Measurements from ENCODE around the gene MYH7B. TPM values are rescaled to one million over a fixed set of nuclear protein-coding genes. Genes with fewer than 3 reads are reported as not detected.

MYH7B gene
- total RNA-seq, 2 donors from 2014 or later = 0.42 to 0.57 TPM

DNA sequence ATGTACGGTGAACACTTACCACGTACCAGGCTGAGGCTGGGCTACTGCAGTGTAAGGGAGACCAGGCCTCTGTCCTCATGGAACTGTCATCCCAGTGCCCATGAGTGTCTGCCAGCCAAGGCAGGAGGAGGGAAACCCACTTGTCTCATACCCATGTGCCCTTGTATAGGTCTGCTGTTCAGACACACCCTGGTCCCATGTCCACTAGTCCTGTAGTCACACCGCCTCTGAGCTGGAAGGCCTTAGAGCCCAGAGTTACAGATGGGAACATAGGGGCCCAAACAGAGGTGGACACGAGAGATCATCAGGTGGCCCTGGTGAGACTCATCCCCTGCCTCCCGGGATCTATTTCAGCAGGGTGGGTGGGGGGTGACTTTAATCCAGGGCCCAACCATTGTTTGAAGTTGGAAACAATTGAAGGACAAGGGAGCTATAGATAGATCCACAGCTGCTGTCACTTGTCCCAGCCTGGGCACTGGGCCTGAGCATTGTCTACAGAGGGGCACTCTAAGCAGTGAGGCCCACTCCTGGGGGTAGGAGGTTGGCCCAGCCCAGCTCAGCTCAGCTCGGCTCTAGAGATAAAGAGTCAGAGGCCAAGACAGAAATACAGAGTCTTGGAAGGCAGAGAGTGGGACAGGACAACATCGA lies 14.6 kb downstream of the MYH7B start:
- intact Hi-C loops (cut with DNase I) = no loop called here
- peak; percentile 74 for DNase-seq (ENCODE audit: low spot score)

DNA sequence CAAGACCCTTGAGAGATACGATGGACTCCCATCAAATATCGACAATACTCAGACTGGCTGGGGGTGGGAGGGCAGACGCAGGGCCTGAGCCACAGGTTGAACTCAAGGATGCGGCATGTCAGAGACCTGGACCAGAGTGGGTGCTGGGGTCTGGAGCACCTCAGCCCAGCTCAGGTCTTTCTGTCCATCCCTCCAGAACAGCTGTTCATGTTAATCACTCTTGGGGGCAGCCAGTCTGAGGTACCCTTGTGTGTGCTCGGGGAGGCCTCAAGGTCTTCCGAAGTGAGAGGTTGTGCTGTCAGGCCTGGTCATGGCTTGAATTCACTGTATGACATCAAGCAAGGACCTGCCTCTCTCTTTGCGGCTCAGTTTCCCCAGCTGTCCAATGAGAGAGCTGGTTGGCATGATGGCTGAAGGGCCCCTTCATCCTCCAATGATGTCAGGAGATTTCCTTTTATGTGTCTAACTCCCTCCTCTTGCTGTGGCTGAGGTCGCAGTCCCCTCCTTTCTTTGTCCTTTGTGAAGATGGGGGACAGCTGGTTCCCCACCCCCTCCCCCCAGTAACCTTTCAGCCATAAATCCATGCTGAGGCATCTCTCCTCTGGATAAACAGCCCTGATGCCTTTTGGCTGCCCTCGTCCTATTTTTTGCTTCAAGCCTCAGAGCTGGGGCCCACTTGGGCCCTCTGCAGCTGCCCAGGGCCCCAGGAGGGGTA lies 15.3 kb downstream of the MYH7B start:
- peak; percentile 52 for DNase-seq (ENCODE audit: low spot score)
- intact Hi-C loops (cut with DNase I) = no loop called here

DNA sequence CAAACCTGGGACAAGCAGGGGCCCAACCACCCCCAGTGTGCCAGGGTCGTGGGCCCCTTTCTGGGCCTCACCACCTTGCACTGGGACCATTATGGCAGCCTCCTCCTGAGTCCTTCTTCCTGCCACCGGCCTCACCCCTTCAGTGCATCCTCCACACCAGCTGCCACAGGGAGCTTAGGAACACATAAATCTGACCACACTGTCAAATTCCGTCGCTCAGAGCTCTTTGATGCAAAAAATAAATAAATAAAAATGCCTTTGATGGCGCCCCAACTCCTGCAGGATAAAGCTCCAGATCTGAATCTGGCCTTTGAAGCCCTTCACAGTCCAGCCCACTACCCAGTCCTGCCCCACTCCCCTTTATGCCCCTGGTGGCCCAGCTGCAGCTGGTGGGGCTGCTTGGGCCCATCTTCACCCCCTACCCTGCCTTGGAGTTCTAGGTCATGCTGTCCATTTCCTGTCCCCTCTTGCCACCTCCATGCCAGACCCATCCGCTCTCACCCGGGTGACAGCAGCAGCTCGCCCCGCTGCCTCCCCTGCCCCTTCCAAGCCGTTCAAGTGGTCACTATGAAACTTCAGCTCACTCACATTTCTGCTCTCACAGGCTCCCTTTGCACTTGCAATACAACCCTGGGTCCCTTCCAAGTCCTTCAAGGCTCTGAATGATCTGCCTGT lies 16.0 kb downstream of the MYH7B start:
- DNase-seq (ENCODE audit: low spot score) = peak; percentile 26
- intact Hi-C loops (cut with DNase I) = no loop called here

DNA sequence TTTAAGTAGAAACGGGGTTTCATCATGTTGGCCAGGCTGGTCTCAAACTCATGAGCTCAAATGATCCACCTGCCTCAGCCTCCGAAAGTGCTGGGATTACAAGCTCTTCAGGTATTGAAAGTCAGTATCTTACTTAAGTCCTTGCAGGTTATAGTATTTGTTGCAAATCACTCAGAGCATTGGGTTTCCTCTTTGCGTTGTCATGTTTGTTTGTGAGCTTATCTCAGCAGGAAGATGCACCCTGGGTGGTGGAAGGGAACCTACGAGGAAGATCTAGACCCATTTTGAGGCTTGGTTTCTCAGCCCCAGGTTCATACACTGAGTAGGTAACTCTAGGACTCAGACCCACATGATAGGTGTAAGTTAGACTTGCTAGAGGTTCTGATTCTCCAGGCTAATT lies 18.6 kb downstream of the MYH7B start:
- intact Hi-C loops (cut with DNase I) = no loop called here
- peak; percentile 9 for DNase-seq (ENCODE audit: low spot score)

DNA sequence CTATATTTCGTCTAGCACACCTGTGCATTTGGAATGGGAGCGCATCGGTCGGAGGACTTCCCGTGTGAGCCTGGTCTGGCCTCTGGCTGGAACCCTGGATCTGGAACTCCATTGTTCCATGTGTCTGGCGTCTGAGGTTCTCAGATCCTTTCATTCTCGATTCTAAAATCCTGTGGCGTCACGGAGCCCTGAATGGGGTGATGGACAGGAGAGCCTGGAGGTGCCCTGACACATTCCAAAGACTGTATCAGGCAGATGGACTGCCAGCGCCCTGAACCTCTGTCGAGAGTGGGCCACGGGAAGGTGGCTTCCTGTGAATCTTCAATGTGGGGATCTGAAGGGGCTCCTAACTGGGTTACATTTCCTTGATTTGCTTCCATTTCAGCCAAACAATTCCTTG lies 20.6 kb downstream of the MYH7B start:
- intact Hi-C loops (cut with DNase I) = no loop called here
- no peak for DNase-seq (ENCODE audit: low spot score)

DNA sequence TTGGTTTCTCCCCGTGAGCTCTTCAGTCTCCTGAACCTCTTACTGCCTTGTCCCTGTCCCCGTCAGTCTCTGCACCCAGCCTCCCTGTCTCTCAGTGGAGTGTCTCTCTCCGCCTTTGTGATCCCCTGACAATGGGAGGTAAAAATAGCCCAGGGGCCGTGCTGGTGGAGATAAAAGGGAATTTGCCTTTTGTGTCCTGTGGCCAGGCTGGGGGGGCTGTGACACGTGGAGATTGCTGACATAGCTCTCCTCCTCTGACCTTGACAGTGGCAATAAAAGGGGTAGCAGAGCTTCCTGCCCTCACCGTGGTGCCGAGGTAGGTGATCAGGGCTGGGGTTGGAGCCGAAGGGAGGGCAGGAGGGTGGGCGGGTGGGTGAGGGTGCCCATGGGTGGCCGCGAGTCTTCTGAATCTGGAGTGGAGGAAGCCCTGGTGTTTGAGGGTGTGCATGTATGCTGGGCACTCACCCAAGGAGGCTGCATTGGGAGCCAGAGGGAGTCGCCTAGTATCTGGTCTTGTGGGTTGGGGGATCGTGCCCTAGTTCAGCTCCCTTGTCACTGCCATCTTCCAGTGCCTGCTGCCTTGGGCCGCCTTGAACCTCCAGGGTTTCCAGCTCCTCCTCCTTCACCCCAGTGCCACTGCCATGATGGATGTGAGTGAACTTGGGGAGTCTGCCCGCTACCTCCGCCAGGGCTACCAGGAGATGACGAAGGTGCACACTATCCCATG lies 21.9 kb downstream of the MYH7B start:
- no peak for DNase-seq (ENCODE audit: low spot score)
- intact Hi-C loops (cut with DNase I) = no loop called here

DNA sequence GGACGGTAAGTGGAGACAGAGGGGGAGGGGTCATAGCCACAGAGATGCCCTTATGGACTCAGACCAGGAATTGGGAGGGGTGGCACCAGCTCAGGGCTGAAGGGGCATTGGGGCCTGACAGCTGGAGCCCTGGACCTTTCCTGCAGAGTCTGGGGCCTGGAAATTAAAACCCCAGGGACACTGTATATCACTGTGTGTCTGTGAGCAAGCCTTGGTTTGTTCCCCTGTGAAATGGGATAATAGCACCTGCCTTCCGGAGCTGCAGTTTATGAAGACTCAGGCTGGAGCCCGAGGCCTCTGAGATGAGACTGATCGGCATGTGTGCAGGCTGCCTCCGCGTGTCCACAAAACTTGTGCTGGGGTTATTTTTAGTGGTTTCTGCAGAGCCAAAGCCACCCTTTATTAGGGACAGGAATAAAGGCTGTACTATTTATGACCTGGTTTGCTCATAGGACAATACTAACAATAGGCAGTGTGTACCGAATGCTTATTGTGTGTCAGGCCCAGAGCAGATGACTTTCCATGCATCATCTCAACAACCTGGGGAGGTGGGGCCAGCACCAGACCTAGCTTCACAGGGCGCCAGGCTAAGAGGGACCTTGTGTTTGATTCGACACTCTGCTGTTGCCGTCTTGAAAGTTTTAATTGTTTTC lies 22.6 kb downstream of the MYH7B start:
- intact Hi-C loops (cut with DNase I) = no loop called here
- no peak for DNase-seq (ENCODE audit: low spot score)

DNA sequence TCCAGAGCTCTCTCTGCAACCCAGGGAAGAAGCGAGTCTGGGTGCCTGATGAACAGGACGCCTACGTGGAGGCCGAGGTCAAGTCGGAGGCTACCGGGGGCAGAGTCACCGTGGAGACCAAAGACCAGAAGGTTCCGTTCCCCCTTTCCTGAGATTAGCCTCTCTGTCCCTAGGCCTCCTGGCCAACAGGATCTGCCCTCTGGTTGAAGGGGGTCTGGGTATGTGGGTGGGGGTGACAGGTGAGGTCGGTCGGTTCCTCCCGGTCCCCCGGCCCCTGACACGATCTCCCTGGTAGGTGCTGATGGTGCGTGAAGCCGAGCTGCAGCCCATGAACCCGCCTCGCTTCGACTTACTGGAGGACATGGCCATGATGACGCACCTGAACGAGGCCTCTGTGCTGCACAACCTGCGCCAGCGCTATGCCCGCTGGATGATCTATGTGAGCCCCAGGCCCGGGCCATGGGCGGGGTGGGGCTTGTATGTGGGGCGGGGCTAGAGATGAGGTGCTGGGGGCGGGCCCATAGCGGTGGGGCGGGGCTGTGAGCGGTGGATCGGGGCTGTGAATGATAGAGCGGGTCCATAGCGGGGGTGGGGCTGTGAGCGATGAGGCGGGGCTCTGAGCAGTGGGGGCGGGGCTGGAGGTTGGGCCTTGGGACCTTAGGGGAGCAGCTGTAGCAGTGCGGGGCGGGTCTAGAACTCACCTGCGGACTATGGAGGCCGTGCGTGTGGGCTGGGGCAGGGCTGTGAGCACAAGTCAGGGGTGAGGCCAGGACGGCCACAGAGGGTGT lies 23.9 kb downstream of the MYH7B start:
- intact Hi-C loops (cut with DNase I) = no loop called here

DNA sequence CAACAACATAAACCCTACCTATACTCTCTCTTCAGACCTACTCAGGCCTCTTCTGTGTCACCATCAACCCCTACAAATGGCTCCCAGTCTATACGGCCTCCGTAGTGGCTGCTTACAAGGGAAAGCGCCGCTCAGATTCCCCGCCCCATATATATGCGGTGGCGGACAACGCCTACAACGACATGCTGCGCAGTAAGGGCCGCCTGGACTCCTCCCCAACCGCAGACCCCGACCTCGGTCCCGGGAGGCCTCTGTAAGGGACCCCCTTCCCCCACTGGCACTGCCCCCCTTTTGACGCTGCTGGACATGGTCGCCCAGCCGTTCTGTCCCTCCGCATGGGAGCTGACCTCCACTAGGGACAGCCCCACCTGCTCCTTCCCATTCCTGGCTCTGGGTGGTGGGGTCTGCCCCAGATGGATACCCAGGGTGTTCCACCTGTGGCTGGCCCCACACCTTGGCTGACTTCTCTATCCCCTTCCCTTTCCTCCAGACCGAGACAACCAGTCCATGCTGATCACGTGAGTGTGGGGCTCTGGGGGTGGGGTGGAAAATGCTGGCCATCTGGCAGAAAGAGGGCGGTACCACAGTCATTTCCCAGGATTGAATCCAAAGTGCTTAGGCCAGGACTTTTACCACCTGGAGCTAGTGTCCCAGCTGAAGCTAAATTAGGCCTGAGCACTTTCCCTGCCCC lies 25.0 kb downstream of the MYH7B start:
- DNase-seq (ENCODE audit: low spot score) = no peak
- intact Hi-C loops (cut with DNase I) = no loop called here

More for the DNA sequence above, 23.9 kb downstream of the MYH7B start:
- DNase-seq (ENCODE audit: low spot score) = no peak

DNA sequence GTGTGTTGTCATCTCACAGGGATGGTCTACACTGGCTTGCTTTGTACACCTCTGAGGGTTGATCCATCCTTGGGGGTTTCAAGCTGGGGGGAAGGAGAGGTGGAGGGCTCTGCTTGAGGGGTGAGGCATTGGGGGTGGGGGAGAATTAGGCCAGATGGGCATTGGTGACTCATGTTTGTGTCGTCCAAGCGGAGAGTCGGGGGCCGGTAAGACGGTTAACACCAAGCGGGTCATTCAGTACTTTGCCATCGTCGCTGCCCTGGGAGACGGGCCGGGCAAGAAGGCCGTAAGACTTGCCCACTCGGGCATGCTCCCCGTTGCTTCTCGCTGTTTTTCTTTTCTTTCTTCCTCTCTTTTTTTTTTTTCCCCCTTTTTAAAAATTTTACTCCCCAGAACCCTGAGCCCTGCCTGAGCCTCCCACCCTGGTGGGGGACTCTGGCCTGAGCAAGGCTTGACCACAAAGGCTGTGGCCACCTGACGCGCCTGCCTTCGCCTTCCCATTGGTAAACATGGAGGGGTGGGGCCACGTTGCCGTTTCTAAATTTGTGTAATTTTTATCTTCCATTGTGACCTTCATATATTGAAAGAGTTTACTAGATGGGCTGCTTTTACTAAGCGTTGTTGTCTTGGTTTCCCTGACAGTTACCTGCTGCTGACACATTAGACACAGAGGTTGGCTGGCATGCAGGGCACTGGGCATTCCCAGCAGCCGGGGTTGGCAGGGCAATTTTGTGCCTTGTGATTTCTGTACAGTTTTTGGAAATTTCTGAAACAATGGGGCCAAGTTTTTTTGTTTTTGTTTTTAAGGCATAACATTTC lies 26.8 kb downstream of the MYH7B start:
- intact Hi-C loops (cut with DNase I) = no loop called here
- no peak for DNase-seq (ENCODE audit: low spot score)

DNA sequence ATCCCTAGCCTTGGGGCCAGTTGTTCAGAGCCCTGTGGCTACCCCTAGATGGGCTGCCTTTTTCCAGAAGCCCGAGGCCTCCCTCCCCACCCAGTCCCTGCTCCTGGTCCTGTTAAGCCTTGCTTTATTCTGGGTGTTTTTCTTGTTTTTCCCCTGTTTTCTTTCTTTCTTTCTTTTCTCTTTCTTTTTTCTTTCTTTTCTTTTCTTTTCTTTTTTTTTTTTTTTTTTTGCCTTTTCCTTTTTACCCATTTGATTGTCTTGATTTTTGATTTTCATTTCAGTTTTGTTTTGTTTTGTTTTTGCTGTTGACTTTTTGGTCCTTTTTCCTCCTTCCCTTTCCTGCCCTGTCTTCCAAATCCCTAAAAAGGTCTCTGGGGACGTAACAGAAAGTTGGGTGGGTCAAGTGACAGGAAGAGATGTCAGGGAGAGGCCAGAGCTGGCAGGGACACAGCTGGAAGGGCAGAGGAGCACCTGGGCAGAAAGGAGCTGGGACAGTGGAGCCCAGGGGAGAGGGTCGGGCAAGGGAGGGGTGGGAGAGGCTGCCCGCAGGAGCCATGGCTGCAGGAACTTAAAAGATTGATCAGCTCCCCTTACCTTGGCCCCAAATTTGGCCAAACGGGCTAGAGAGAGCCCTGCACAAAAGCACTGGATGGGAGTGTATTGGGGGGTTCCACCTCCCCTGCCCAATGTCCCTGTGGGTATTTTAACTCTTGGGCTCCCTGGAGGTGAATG lies 27.6 kb downstream of the MYH7B start:
- no peak for DNase-seq (ENCODE audit: low spot score)
- intact Hi-C loops (cut with DNase I) = no loop called here

DNA sequence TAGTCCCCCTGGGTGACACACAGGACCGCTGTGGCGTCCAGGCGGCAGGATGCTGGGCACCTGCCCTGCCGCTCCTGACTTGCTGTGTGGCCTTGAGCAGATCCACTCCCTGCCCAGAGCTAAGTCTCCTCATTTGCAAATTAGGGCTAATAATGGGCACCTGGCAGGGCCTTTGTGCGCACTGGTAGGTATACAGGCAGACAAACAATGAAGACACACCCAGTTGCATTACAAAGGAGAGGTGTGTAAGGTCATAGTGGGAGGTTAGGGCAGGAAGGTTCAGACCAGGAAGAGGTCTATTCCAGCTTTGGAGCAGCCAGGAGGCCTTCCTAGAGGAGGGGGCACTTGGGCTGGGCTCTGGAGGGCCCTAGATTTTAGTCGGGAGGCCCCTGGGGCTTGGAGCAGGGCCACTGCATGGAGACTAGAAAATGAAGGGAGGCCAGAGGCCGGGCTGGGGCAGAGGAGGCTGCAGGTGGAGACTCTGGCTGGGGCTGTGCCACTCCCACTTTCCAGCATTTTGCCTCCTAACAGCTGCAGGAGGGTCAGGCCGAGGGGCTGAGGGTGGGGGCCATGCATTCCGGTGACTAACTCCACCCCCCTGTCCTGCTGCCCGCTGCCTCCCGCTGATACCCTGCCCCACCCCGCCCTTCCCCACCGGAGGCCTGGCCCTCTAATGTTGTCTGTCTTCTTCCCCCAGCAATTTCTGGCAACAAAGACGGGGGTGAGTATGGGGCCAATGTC lies 28.5 kb downstream of the MYH7B start:
- no peak for DNase-seq (ENCODE audit: low spot score)

DNA sequence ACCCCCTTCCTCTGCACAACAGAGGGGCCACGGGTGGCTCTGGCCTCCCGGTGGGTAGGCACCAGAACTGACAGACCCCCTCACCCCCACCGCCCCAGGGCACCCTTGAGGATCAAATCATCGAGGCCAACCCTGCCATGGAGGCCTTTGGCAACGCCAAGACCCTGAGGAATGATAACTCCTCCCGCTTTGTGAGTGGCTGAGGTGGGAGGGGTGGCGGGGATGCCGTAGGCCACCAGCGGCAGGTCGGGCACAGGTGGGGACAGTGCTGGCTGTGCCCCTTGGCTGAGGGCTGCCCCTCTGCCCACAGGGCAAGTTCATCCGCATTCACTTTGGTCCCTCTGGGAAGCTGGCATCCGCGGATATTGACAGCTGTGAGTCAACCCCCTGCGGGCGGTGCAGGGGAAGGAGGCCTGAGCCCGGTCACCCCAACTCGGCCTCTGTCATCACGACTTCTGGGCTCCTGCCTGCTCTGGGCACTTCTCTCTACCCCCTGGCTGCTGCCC lies 29.1 kb downstream of the MYH7B start:
- no peak for DNase-seq (ENCODE audit: low spot score)
- intact Hi-C loops (cut with DNase I) = no loop called here

More for the DNA sequence above, 28.5 kb downstream of the MYH7B start:
- intact Hi-C loops (cut with DNase I) = no loop called here

DNA sequence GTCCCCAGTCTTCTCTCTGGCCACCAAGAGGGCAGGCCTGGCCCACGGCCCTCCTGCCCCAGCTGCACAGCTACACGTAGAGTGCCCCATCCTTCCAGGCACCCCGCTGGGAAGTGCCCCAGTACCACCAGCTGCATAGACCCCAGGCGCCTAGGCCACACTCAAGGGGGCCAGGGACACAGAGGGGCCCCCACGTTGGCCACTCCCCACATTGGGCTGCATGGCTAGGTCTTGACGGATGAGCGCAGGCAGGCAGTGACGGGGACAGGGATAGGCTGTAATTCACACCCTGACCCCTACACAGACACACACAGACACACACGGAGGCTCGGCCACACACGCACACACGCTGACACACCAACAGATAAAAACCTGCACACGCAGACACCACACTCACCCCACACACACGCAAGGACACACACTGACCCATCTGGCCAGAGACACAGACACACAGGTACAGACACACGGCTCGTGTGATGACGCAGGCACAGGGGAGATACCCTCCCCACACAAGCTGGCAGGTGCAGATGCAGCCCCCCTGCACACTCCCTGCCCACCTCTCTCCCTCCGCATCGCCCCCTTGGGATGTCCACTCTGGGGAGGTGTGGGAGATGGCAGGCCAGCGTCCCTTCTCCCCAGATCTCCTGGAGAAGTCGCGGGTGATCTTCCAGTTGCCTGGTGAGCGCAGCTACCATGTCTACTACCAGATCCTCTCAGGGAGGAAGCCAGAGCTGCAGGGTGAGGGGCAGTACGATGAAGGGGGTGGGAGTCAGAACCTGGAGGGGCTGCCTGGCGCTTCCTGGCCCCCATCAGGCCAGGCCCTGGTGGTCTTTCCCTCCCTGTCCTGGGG lies 30.0 kb downstream of the MYH7B start:
- DNase-seq (ENCODE audit: low spot score) = no peak
- intact Hi-C loops (cut with DNase I) = no loop called here
